NCI-H446 treated with DMSO at 0.1 percent for 48 hours (cell line): ENCODE measurements around the gene FAM209B.
"Not testable (repeated sequence)": the region's sequence is repeated elsewhere in the genome, so short reads cannot be mapped to it uniquely, and the experiment has no call there.

Source experiments
- DNase-seq: peaks from one replicate; lab custom pipeline; 2025; lab: John Stamatoyannopoulos, UW

Gene FAM209B

GRCh38 chr20:56532946-56533345 is at the start of gene FAM209B:
Gene FAM209B, plus strand, starts transcription at chr20:56533246. Its CDS starts 96 bp downstream, at chr20:56533342.
- not testable (repeated sequence) for DNase-seq

- no peak for DNase-seq
Measured at GRCh38 chr20:56483970-56484369, 49.1 kb upstream of the FAM209B start.

- no peak for DNase-seq
Measured at GRCh38 chr20:56487216-56487615, 45.8 kb upstream of the FAM209B start.

- no peak for DNase-seq
Measured at GRCh38 chr20:56488566-56488965, 44.5 kb upstream of the FAM209B start.

GRCh38 chr20:56501116-56501515 is 31.9 kb upstream of the FAM209B start:
- no peak for DNase-seq

- no peak for DNase-seq
Measured at GRCh38 chr20:56503916-56504315, 29.1 kb upstream of the FAM209B start.

GRCh38 chr20:56504373-56505005 is 28.6 kb upstream of the FAM209B start:
- DNase-seq, result no peak

GRCh38 chr20:56506103-56506502 is 26.9 kb upstream of the FAM209B start:
- DNase-seq, result no peak

GRCh38 chr20:56511926-56512325 is 21.1 kb upstream of the FAM209B start:
- DNase-seq, result no peak

- DNase-seq, result no peak
Measured at GRCh38 chr20:56513161-56514150, 19.6 kb upstream of the FAM209B start.

- DNase-seq, result no peak
Measured at GRCh38 chr20:56516631-56517030, 16.4 kb upstream of the FAM209B start.

GRCh38 chr20:56517211-56517610 is 15.8 kb upstream of the FAM209B start:
- DNase-seq, result no peak

GRCh38 chr20:56517641-56518040 is 15.4 kb upstream of the FAM209B start:
- DNase-seq, result no peak

- no peak for DNase-seq
Measured at GRCh38 chr20:56518126-56518525, 14.9 kb upstream of the FAM209B start.

- no peak for DNase-seq
Measured at GRCh38 chr20:56518721-56519398, 14.2 kb upstream of the FAM209B start.

GRCh38 chr20:56519551-56519950 is 13.5 kb upstream of the FAM209B start:
- DNase-seq, result no peak

GRCh38 chr20:56520180-56520579 is 12.9 kb upstream of the FAM209B start:
- no peak for DNase-seq

- DNase-seq, result not testable (repeated sequence)
Measured at GRCh38 chr20:56520746-56521354, 12.2 kb upstream of the FAM209B start.

GRCh38 chr20:56522311-56522710 is 10.7 kb upstream of the FAM209B start:
- no peak for DNase-seq

GRCh38 chr20:56524444-56524843 is 8.6 kb upstream of the FAM209B start, which contains the start of gene FAM209A:
Gene FAM209A, plus strand, starts transcription at chr20:56524744. Its CDS starts 65 bp downstream, at chr20:56524809.
- not testable (repeated sequence) for DNase-seq

GRCh38 chr20:56527521-56527920 is 5.5 kb upstream of the FAM209B start:
- DNase-seq, result no peak

GRCh38 chr20:56537997-56538396 is 5.0 kb downstream of the FAM209B start:
- DNase-seq, result no peak
